OCI-LY7 (cell line): ENCODE results near the gene GOLT1A. TPM values are rescaled to one million over a fixed set of nuclear protein-coding genes. Genes with fewer than 3 reads are reported as not detected.

Experiments used
- Bru-seq: library from RNA; stranded (reverse); fragments of 400-500 nt; gene quantifications from one replicate; lab custom pipeline; 2021; lab: Mats Ljungman, UMichigan
- BruChase-seq, 2 experiments: library from RNA; stranded (reverse); fragments of 400-500 nt; gene quantifications; one replicate each; lab custom pipeline; 2021; lab: Mats Ljungman, UMichigan
- BruUV-seq: library from RNA; stranded (reverse); fragments of 400-500 nt; replicated peaks from 2 replicates; lab custom pipeline; 2021; lab: Mats Ljungman, UMichigan
- CTCF ChIA-PET: fragments of 300-600 bp; sonication (Branson Sonifier 250); formaldehyde crosslinking; loops from one replicate; lab custom pipeline; 2022; ENCODE audit warnings: antibody characterized with exemption; ENCODE audit not compliant: unreplicated experiment; lab: Charles Lee
- POLR2A ChIA-PET: fragments of 300-600 bp; sonication (Branson Sonifier 250); formaldehyde crosslinking; loops from one replicate; lab custom pipeline; 2022; ENCODE audit warnings: antibody characterized with exemption; lab: Charles Lee
- DNase-seq: peaks from one replicate; pipeline ENCODE4 v3.0.0-alpha.2; 2015; ENCODE audit warnings: low spot score
- H2AFZ ChIP-seq: fragments of 200-600 bp; sonication (generic), shearing (Covaris generic); 2 replicates; pipeline ENCODE4 v1.6.1; 2014; ENCODE audit warnings: mild to moderate bottlenecking, antibody characterized with exemption, low read length, moderate library complexity
- H3K27ac ChIP-seq: fragments of 200-600 bp; sonication (generic); 2 replicates; pipeline ENCODE4 v1.5.1; 2014; ENCODE audit warnings: mixed run types, low read depth, mild to moderate bottlenecking, moderate library complexity, low read length, inconsistent platforms; ENCODE audit not compliant: poor library complexity, severe bottlenecking
- H3K36me3 ChIP-seq: fragments of 200-600 bp; sonication (generic); 2 replicates; pipeline ENCODE4 v1.6.1; 2014; ENCODE audit warnings: mild to moderate bottlenecking, antibody characterized with exemption, low read length, moderate library complexity, mixed read lengths; ENCODE audit not compliant: insufficient read depth
- H3K4me1 ChIP-seq: fragments of 200-600 bp; sonication (generic); 2 replicates; pipeline ENCODE4 v1.5.1; 2014; ENCODE audit warnings: mild to moderate bottlenecking, low read length; ENCODE audit not compliant: insufficient read depth, poor library complexity, severe bottlenecking
- H3K4me2 ChIP-seq: fragments of 200-600 bp; sonication (generic); 2 replicates; pipeline ENCODE4 v1.6.1; 2014; ENCODE audit warnings: mild to moderate bottlenecking, low read length
- H3K4me3 ChIP-seq: fragments of 200-600 bp; sonication (generic); 2 replicates; pipeline ENCODE4 v1.5.1; 2014; ENCODE audit warnings: mild to moderate bottlenecking, low read depth, low read length; ENCODE audit not compliant: poor library complexity, severe bottlenecking
- H3K79me2 ChIP-seq: fragments of 200-600 bp; sonication (generic); 2 replicates; pipeline ENCODE4 v1.6.1; 2016; ENCODE audit warnings: low read depth, mild to moderate bottlenecking, low read length, moderate library complexity, mixed read lengths; ENCODE audit not compliant: insufficient read depth
- H3K9me2 ChIP-seq: fragments of 200-600 bp; sonication (generic); 2 replicates; pipeline ENCODE4 v1.6.1; 2016; ENCODE audit warnings: mild to moderate bottlenecking, low read length, mixed read lengths; ENCODE audit not compliant: insufficient read depth
- H3K9me3 ChIP-seq: fragments of 200-600 bp; sonication (generic); 2 replicates; pipeline ENCODE4 v1.6.1; 2014; ENCODE audit warnings: mild to moderate bottlenecking, mixed run types, low read length, mixed read lengths
- H4K20me1 ChIP-seq: fragments of 200-600 bp; sonication (generic); 2 replicates; pipeline ENCODE4 v1.6.1; 2014; ENCODE audit warnings: mild to moderate bottlenecking, antibody characterized with exemption, low read length, moderate library complexity, mixed read lengths; ENCODE audit not compliant: insufficient read depth
- CTCF ChIP-seq: fragments of 200-600 bp; sonication (generic); conservative IDR thresholded peaks from 2 replicates; pipeline ENCODE4 v1.5.1; 2014; ENCODE audit warnings: mild to moderate bottlenecking, antibody characterized with exemption, low read length, moderate library complexity, mixed read lengths
- EZH2phosphoT487 ChIP-seq: fragments of 200-600 bp; sonication (generic); IDR thresholded peaks from 2 replicates; pipeline ENCODE4 v1.6.1; 2018; ENCODE audit warnings: low read depth, borderline replicate concordance, mild to moderate bottlenecking, mixed run types, antibody characterized with exemption, low read length, moderate library complexity, mixed read lengths
- intact Hi-C: fragments of 100-400 bp; cut with micrococcal nuclease; formaldehyde crosslinking; loops from one replicate; pipeline ENCODE4 v1.10.0; 2022; ENCODE audit not compliant: unreplicated experiment
- long read RNA-seq: library from polyadenylated mRNA; stranded (forward); transcript quantifications from one replicate; pipeline ENCODE4 v2.0.0, GENCODE V29; 2022
- total RNA-seq, 2 experiments: library from RNA; depleted of rRNA in 1 of 2; stranded (reverse); fragments of >200 nt in 1 of 2; shearing (Covaris generic) in 1 of 2; gene quantifications; 2 replicates each; pipeline ENCODE4 v1.2.3, GENCODE V29; 2014 to 2022

The GOLT1A gene
- total RNA-seq (2014; rRNA removed; shearing (Covaris generic)) = not detected in 2 replicates
- not detected in 2 replicates for total RNA-seq (2022)
- Bru-seq, nascent RNA = percentile 7 among the genes with signal in this experiment
- percentile 7 among the genes with signal in this experiment for BruChase-seq, experiment 1, labeled RNA remaining after a 6-hour chase
- BruChase-seq, experiment 2, labeled RNA remaining after a 2-hour chase = percentile 15 among the genes with signal in this experiment
- long read RNA-seq = 0 reads

GRCh38 chr1:204213668-204214662, at the start of gene GOLT1A:
Gene GOLT1A (minus strand): TSS chr1:204213988. CDS start chr1:204213906, 82 bp downstream.
- POLR2A ChIA-PET = no interaction called here
- intact Hi-C loops = no loop called here
- BruUV-seq = no TSS peak
- CTCF ChIA-PET = no interaction called here
- Histone ChIP-seq H3K79me2 (no peaks in the 10 kb centered on the region), H3K4me2 (no peak within 1 kb of the TSS), H3K4me1 (no peaks in the 10 kb centered on the region), H3K27ac (no peak within 1 kb of the TSS), H4K20me1 (no peaks in the 10 kb centered on the region), H3K36me3 (no peaks in the 10 kb centered on the region), H3K9me3 (no peaks in the 10 kb centered on the region), H2AFZ (no peak within 1 kb of the TSS), H3K9me2 (no peaks in the 10 kb centered on the region), H3K4me3 (no peak within 1 kb of the TSS)
- TF ChIP-seq CTCF (no peak), EZH2phosphoT487 (no peak)
- DNase-seq = no peak

GRCh38 chr1:204263254-204263910, 49.6 kb upstream of the GOLT1A start:
- ChIA-PET CTCF (interaction anchor here (0.6 kb wide), 1 partner anchor 420 kb away, joined by 4 read pairs; no protein-coding TSS in a partner anchor), POLR2A (interaction anchor here (0.5 to 0.8 kb wide), 2 partner anchors 34 to 123 kb away, joined by 3 to 4 read pairs; no protein-coding TSS in a partner anchor)
- no peak for DNase-seq
- Histone ChIP-seq H3K4me1 (no peaks in the 10 kb centered on the region), H4K20me1 (no peaks in the 10 kb centered on the region), H3K27ac (no peak overlapping the region), H3K4me2 (no peak overlapping the region), H2AFZ (no peak overlapping the region), H3K9me3 (no peaks in the 10 kb centered on the region), H3K4me3 (no peak overlapping the region), H3K36me3 (no peaks in the 10 kb centered on the region), H3K9me2 (no peaks in the 10 kb centered on the region), H3K79me2 (no peaks in the 10 kb centered on the region)
- no peak for TF ChIP-seq CTCF
- no peak for TF ChIP-seq EZH2phosphoT487
- no TSS peak for BruUV-seq
- intact Hi-C loops = no loop called here
